ENCODE measurements around the gene PLA2G2C.

PLA2G2C gene

GRCh38 chr1:20212085-20212684 lies 25.9 kb upstream of the PLA2G2C start:
- Histone ChIP-seq H3K36me3 (ENCODE audit: insufficient read depth, low read length) (no peaks in the 10 kb centered on the region), H3K27ac (no peak overlapping the region), H3K9ac (ENCODE audit: insufficient read length) (no peak overlapping the region), H3K9me3 (ENCODE audit: low read depth, low read length) (no peaks in the 10 kb centered on the region), H3K4me3 (no peak overlapping the region)
- DNase-seq (ENCODE audit: low read depth, low spot score), result no peak
- TF ChIP-seq POLR2AphosphoS5 (IDR thresholded peaks at IDR 0.05; ENCODE audit: borderline replicate concordance, low read depth, low read length) (no peak), EZH2 (IDR thresholded peaks at IDR 0.05) (no peak), FOXP2 (optimal IDR thresholded peaks at IDR 0.05; ENCODE audit: control extremely low read depth, extremely low read length, insufficient read depth) (no peak)

GRCh38 chr1:20211511-20211931 lies 25.2 kb upstream of the PLA2G2C start:
- no peaks in the 10 kb centered on the region for H3K36me3 ChIP-seq (ENCODE audit: insufficient read depth, low read length)
- no peaks in the 10 kb centered on the region for H3K9me3 ChIP-seq (ENCODE audit: low read depth, low read length)
- H3K9ac ChIP-seq (ENCODE audit: insufficient read length), result no peak overlapping the region
- no peak overlapping the region for H3K4me3 ChIP-seq
- no peak overlapping the region for H3K27ac ChIP-seq
- TF ChIP-seq FOXP2 (optimal IDR thresholded peaks at IDR 0.05; ENCODE audit: control extremely low read depth, extremely low read length, insufficient read depth), result no peak
- no peak for TF ChIP-seq POLR2AphosphoS5 (IDR thresholded peaks at IDR 0.05; ENCODE audit: borderline replicate concordance, low read depth, low read length)
- TF ChIP-seq EZH2 (IDR thresholded peaks at IDR 0.05), result no peak
- DNase-seq (ENCODE audit: low read depth, low spot score), result no peak

- Histone ChIP-seq H3K9me3 (ENCODE audit: low read depth, low read length) (no peaks in the 10 kb centered on the region), H3K4me3 (no peak overlapping the region), H3K36me3 (ENCODE audit: insufficient read depth, low read length) (no peaks in the 10 kb centered on the region), H3K27ac (no peak overlapping the region), H3K9ac (ENCODE audit: insufficient read length) (no peak overlapping the region)
- no peak for TF ChIP-seq EZH2 (IDR thresholded peaks at IDR 0.05)
- no peak for TF ChIP-seq POLR2AphosphoS5 (IDR thresholded peaks at IDR 0.05; ENCODE audit: borderline replicate concordance, low read depth, low read length)
- TF ChIP-seq FOXP2 (optimal IDR thresholded peaks at IDR 0.05; ENCODE audit: control extremely low read depth, extremely low read length, insufficient read depth), result no peak
- no peak for DNase-seq (ENCODE audit: low read depth, low spot score)
Observed at GRCh38 chr1:20210736-20211460, 24.6 kb upstream of the PLA2G2C start.

- Histone ChIP-seq H3K4me3 (no peak overlapping the region), H3K9me3 (ENCODE audit: low read depth, low read length) (no peaks in the 10 kb centered on the region), H3K9ac (ENCODE audit: insufficient read length) (no peak overlapping the region), H3K36me3 (ENCODE audit: insufficient read depth, low read length) (no peaks in the 10 kb centered on the region), H3K27ac (no peak overlapping the region)
- no peak for TF ChIP-seq POLR2AphosphoS5 (IDR thresholded peaks at IDR 0.05; ENCODE audit: borderline replicate concordance, low read depth, low read length)
- TF ChIP-seq FOXP2 (optimal IDR thresholded peaks at IDR 0.05; ENCODE audit: control extremely low read depth, extremely low read length, insufficient read depth), result no peak
- no peak for TF ChIP-seq EZH2 (IDR thresholded peaks at IDR 0.05)
- no peak for DNase-seq (ENCODE audit: low read depth, low spot score)
Observed at GRCh38 chr1:20209471-20209870, 23.2 kb upstream of the PLA2G2C start.

- Histone ChIP-seq H3K4me3 (no peak overlapping the region), H3K9me3 (ENCODE audit: low read depth, low read length) (no peaks in the 10 kb centered on the region), H3K36me3 (ENCODE audit: insufficient read depth, low read length) (no peaks in the 10 kb centered on the region), H3K9ac (ENCODE audit: insufficient read length) (no peak overlapping the region), H3K27ac (no peak overlapping the region)
- DNase-seq (ENCODE audit: low read depth, low spot score), result no peak
- TF ChIP-seq POLR2AphosphoS5 (IDR thresholded peaks at IDR 0.05; ENCODE audit: borderline replicate concordance, low read depth, low read length) (no peak), FOXP2 (optimal IDR thresholded peaks at IDR 0.05; ENCODE audit: control extremely low read depth, extremely low read length, insufficient read depth) (no peak), EZH2 (IDR thresholded peaks at IDR 0.05) (no peak)
Observed at GRCh38 chr1:20207546-20207945, 21.2 kb upstream of the PLA2G2C start.

GRCh38 chr1:20202166-20202565 lies 15.8 kb upstream of the PLA2G2C start:
- Histone ChIP-seq H3K9ac (ENCODE audit: insufficient read length) (no peak overlapping the region), H3K9me3 (ENCODE audit: low read depth, low read length) (no peaks in the 10 kb centered on the region), H3K27ac (no peak overlapping the region), H3K36me3 (ENCODE audit: insufficient read depth, low read length) (no peaks in the 10 kb centered on the region), H3K4me3 (no peak overlapping the region)
- DNase-seq (ENCODE audit: low read depth, low spot score), result no peak
- TF ChIP-seq FOXP2 (optimal IDR thresholded peaks at IDR 0.05; ENCODE audit: control extremely low read depth, extremely low read length, insufficient read depth), result no peak
- TF ChIP-seq POLR2AphosphoS5 (IDR thresholded peaks at IDR 0.05; ENCODE audit: borderline replicate concordance, low read depth, low read length), result no peak
- TF ChIP-seq EZH2 (IDR thresholded peaks at IDR 0.05), result no peak

- no peak for DNase-seq (ENCODE audit: low read depth, low spot score)
- Histone ChIP-seq H3K9me3 (ENCODE audit: low read depth, low read length) (no peaks in the 10 kb centered on the region), H3K27ac (no peak overlapping the region), H3K36me3 (ENCODE audit: insufficient read depth, low read length) (no peaks in the 10 kb centered on the region), H3K4me3 (no peak overlapping the region), H3K9ac (ENCODE audit: insufficient read length) (no peak overlapping the region)
- TF ChIP-seq POLR2AphosphoS5 (IDR thresholded peaks at IDR 0.05; ENCODE audit: borderline replicate concordance, low read depth, low read length) (no peak), EZH2 (IDR thresholded peaks at IDR 0.05) (no peak), FOXP2 (optimal IDR thresholded peaks at IDR 0.05; ENCODE audit: control extremely low read depth, extremely low read length, insufficient read depth) (no peak)
Observed at GRCh38 chr1:20200966-20201365, 14.6 kb upstream of the PLA2G2C start.

- Histone ChIP-seq H3K27ac (no peak overlapping the region), H3K4me3 (no peak overlapping the region), H3K36me3 (ENCODE audit: insufficient read depth, low read length) (no peaks in the 10 kb centered on the region), H3K9ac (ENCODE audit: insufficient read length) (no peak overlapping the region), H3K9me3 (ENCODE audit: low read depth, low read length) (no peaks in the 10 kb centered on the region)
- TF ChIP-seq POLR2AphosphoS5 (IDR thresholded peaks at IDR 0.05; ENCODE audit: borderline replicate concordance, low read depth, low read length) (no peak), EZH2 (IDR thresholded peaks at IDR 0.05) (no peak), FOXP2 (optimal IDR thresholded peaks at IDR 0.05; ENCODE audit: control extremely low read depth, extremely low read length, insufficient read depth) (no peak)
- no peak for DNase-seq (ENCODE audit: low read depth, low spot score)
Observed at GRCh38 chr1:20199840-20200239, 13.5 kb upstream of the PLA2G2C start.
